K562 (cell line): ENCODE measurements around the gene ZNF837. TPM values are rescaled to one million over a fixed set of nuclear protein-coding genes. Genes with fewer than 3 reads are reported as not detected.

ENCODE experiments used
- CBFA2T3 ChIP-seq: fragments of 450-650 bp; IDR thresholded peaks from 2 replicates; pipeline ENCODE4 v1.6.1; 2017
- CHD2 ChIP-seq: IDR thresholded peaks from 2 replicates; pipeline ENCODE4 v1.6.1; 2011; ENCODE audit warnings: low read depth, low read length
- ESRRA ChIP-seq: fragments of 450-650 bp; IDR thresholded peaks from 2 replicates; pipeline ENCODE4 v1.6.1; 2014; ENCODE audit warnings: low read depth, mild to moderate bottlenecking, moderate library complexity, borderline replicate concordance
- JUND ChIP-seq, 2 experiments: IDR thresholded peaks; 2 replicates in 1 of 2; 3 replicates in 1 of 2; pipeline ENCODE4 v1.6.1; 2011; ENCODE audit warnings: borderline replicate concordance in 2 of 2, low read depth in 2 of 2, low read length in 2 of 2, improper control_type of control experiment in 1 of 2, missing biosample characterization in 1 of 2, missing genetic modification characterization in 1 of 2, missing genetic modification reagents in 1 of 2
- MEF2A ChIP-seq: IDR thresholded peaks from 2 replicates; pipeline ENCODE4 v1.6.1; 2011; ENCODE audit warnings: low read depth, mild to moderate bottlenecking, low read length, moderate library complexity; ENCODE audit not compliant: control insufficient read depth
- NUFIP1 ChIP-seq: fragments of 450-650 bp; IDR thresholded peaks from 2 replicates; pipeline ENCODE4 v1.6.1; 2018; ENCODE audit not compliant: partially characterized antibody
- PHF20 ChIP-seq: fragments of 450-650 bp; IDR thresholded peaks from 2 replicates; pipeline ENCODE4 v1.6.1; 2018; ENCODE audit not compliant: partially characterized antibody
- SIN3A ChIP-seq, 2 experiments: fragments of 150-350 bp in 1 of 2; IDR thresholded peaks; 2 replicates each; pipeline ENCODE4 v1.6.1; 2011 to 2016; ENCODE audit warnings: borderline replicate concordance in 2 of 2, low read depth in 2 of 2, low read length in 2 of 2, mild to moderate bottlenecking in 2 of 2, moderate library complexity in 2 of 2; ENCODE audit not compliant: control insufficient read depth in 1 of 2
- STAT5B ChIP-seq: fragments of 250-450 bp; sonication (Bioruptor Pico); IDR thresholded peaks from 2 replicates; pipeline ENCODE4 v1.8.0; 2021; ENCODE audit warnings: mild to moderate bottlenecking, inconsistent platforms
- ZBTB1 ChIP-seq: sonication (generic); formaldehyde crosslinking; IDR thresholded peaks from 2 replicates; pipeline ENCODE4 v1.8.1; 2023; ENCODE audit warnings: missing genetic modification reagents, low read depth, mild to moderate bottlenecking, borderline replicate concordance
- ZBTB7A ChIP-seq: IDR thresholded peaks from 2 replicates; pipeline ENCODE4 v1.6.1; 2011; ENCODE audit warnings: low read depth, mild to moderate bottlenecking, low read length, moderate library complexity, borderline replicate concordance; ENCODE audit not compliant: control insufficient read depth
- ZFX ChIP-seq: sonication (generic); formaldehyde crosslinking; IDR thresholded peaks from 2 replicates; pipeline ENCODE4 v1.8.0; 2022; ENCODE audit warnings: mild to moderate bottlenecking, missing genetic modification reagents, moderate library complexity
- polyA plus RNA-seq, 8 experiments: library from polyadenylated mRNA; depleted of rRNA in 4 of 8; stranded (reverse) in 5 of 8; unstranded in 3 of 8; fragments of >200 nt; fragmentation: Nextera tagmentation in 2 of 8; fragmentation: Illumina TruSeq in 1 of 8; extraction: Ambion mirVana in 2 of 8; extraction: Trizol in 1 of 8; gene quantifications; 2 replicates each; pipeline versions ENCODE4 v1.2.1 to v1.2.3, GENCODE V29; 2011 to 2014; ENCODE audit warnings: inconsistent platforms in 1 of 8, missing spikeins in 1 of 8
- total RNA-seq, 7 experiments: library from RNA; depleted of rRNA in 6 of 7; stranded (reverse); fragments of >200 nt in 6 of 7; fragmentation: Illumina TruSeq in 2 of 7; extraction: Trizol in 2 of 7; gene quantifications; 2 replicates each; pipeline versions ENCODE4 v1.2.1 to v1.2.3, GENCODE V29; 2011 to 2021; ENCODE audit warnings: low replicate concordance in 1 of 7
- TF ChIP-seq, protein P1 (sequence below): fragments of 200-600 bp; sonication (generic); IDR thresholded peaks from one replicate; pipeline ENCODE4 v1.6.1; 2012; ENCODE audit warnings: mild to moderate bottlenecking, low read depth, low read length, inconsistent platforms
- TF ChIP-seq, protein P2 (sequence below): IDR thresholded peaks from 2 replicates; pipeline ENCODE4 v1.6.1; 2011; ENCODE audit not compliant: insufficient read length; ENCODE audit errors: extremely low read depth

The ZNF837 gene
- total and polyA plus RNA-seq, 9 of the 15 experiments (the other 6 are each of a cell fraction or from before 2014, with no cell fraction given), result 0.11 to 2.1 (median 0.57) TPM; not detected in 4

DNA sequence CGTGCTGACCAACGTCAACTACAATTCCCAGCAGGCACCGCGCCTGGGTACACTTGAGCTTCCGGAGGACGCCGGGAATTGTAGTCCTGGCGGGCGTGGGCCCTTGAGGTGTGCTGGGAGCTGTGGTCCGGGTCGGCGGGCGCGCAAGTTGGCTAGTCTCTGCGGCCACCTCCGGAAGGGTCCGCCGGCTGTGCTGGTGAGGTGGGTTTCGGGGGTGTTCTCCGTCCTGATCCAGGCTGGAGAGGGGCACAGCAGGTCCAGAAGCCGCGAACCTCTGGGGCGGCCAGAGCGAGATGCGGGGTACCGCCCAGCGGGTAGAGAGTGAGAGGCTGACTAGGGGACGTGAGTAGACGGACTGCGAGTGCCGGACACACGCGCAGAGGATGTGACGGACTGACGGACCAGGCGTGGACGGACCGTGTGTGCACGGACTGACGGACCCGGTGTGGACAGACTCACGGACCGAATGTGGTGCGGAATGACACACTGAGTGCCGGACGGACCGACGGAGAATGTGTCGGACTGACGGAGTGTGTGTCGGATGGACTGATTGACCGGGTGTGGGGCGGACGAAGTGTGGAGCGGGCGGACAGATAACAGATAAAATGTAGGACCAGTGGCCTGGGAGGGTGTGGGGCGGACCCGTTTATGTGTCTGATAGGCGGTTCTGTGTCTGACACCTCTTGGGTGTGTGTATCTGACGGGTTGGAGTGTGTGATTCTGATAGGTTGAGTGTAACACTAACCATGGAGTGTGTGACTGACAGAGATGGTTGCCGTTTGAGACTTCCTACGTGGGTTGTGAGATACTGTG lies 53.7 kb downstream of the ZNF837 start, which contains the start of gene ZSCAN22 (continued):
- TF ChIP-seq, protein P1, sequence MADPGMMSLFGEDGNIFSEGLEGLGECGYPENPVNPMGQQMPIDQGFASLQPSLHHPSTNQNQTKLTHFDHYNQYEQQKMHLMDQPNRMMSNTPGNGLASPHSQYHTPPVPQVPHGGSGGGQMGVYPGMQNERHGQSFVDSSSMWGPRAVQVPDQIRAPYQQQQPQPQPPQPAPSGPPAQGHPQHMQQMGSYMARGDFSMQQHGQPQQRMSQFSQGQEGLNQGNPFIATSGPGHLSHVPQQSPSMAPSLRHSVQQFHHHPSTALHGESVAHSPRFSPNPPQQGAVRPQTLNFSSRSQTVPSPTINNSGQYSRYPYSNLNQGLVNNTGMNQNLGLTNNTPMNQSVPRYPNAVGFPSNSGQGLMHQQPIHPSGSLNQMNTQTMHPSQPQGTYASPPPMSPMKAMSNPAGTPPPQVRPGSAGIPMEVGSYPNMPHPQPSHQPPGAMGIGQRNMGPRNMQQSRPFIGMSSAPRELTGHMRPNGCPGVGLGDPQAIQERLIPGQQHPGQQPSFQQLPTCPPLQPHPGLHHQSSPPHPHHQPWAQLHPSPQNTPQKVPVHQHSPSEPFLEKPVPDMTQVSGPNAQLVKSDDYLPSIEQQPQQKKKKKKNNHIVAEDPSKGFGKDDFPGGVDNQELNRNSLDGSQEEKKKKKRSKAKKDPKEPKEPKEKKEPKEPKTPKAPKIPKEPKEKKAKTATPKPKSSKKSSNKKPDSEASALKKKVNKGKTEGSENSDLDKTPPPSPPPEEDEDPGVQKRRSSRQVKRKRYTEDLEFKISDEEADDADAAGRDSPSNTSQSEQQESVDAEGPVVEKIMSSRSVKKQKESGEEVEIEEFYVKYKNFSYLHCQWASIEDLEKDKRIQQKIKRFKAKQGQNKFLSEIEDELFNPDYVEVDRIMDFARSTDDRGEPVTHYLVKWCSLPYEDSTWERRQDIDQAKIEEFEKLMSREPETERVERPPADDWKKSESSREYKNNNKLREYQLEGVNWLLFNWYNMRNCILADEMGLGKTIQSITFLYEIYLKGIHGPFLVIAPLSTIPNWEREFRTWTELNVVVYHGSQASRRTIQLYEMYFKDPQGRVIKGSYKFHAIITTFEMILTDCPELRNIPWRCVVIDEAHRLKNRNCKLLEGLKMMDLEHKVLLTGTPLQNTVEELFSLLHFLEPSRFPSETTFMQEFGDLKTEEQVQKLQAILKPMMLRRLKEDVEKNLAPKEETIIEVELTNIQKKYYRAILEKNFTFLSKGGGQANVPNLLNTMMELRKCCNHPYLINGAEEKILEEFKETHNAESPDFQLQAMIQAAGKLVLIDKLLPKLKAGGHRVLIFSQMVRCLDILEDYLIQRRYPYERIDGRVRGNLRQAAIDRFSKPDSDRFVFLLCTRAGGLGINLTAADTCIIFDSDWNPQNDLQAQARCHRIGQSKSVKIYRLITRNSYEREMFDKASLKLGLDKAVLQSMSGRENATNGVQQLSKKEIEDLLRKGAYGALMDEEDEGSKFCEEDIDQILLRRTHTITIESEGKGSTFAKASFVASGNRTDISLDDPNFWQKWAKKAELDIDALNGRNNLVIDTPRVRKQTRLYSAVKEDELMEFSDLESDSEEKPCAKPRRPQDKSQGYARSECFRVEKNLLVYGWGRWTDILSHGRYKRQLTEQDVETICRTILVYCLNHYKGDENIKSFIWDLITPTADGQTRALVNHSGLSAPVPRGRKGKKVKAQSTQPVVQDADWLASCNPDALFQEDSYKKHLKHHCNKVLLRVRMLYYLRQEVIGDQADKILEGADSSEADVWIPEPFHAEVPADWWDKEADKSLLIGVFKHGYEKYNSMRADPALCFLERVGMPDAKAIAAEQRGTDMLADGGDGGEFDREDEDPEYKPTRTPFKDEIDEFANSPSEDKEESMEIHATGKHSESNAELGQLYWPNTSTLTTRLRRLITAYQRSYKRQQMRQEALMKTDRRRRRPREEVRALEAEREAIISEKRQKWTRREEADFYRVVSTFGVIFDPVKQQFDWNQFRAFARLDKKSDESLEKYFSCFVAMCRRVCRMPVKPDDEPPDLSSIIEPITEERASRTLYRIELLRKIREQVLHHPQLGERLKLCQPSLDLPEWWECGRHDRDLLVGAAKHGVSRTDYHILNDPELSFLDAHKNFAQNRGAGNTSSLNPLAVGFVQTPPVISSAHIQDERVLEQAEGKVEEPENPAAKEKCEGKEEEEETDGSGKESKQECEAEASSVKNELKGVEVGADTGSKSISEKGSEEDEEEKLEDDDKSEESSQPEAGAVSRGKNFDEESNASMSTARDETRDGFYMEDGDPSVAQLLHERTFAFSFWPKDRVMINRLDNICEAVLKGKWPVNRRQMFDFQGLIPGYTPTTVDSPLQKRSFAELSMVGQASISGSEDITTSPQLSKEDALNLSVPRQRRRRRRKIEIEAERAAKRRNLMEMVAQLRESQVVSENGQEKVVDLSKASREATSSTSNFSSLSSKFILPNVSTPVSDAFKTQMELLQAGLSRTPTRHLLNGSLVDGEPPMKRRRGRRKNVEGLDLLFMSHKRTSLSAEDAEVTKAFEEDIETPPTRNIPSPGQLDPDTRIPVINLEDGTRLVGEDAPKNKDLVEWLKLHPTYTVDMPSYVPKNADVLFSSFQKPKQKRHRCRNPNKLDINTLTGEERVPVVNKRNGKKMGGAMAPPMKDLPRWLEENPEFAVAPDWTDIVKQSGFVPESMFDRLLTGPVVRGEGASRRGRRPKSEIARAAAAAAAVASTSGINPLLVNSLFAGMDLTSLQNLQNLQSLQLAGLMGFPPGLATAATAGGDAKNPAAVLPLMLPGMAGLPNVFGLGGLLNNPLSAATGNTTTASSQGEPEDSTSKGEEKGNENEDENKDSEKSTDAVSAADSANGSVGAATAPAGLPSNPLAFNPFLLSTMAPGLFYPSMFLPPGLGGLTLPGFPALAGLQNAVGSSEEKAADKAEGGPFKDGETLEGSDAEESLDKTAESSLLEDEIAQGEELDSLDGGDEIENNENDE, result no peak
- TF ChIP-seq JUND (IDR thresholded peaks at IDR 0.05; ENCODE audit: borderline replicate concordance, low read depth, low read length) (peak; percentile 73), JUND (tag; IDR thresholded peaks at IDR 0.05; ENCODE audit: borderline replicate concordance, low read depth, low read length) (peak; percentile 60; the same call in 2 of the 3 replicates), MEF2A (no peak), ZBTB1 (CRISPR knock-in tag) (peak; percentile 63; the same call in 1 of the 2 replicates), CHD2 (no peak), NUFIP1 (no peak), SIN3A (IDR thresholded peaks at IDR 0.05; ENCODE audit: borderline replicate concordance in 2 of 2, control insufficient read depth in 1 of 2, low read depth in 2 of 2, low read length in 2 of 2) (peak; percentile 73 to 79; a peak in 2 of 4 replicates), STAT5B (CRISPR knock-in tag) (no peak), PHF20 (peak; percentile 93), ZFX (CRISPR knock-in tag) (peak; percentile 91), ZBTB7A (peak; percentile 41; the same call in 1 of the 2 replicates), CBFA2T3 (peak; percentile 61), ESRRA (peak; percentile 65)
- TF ChIP-seq, protein P2, sequence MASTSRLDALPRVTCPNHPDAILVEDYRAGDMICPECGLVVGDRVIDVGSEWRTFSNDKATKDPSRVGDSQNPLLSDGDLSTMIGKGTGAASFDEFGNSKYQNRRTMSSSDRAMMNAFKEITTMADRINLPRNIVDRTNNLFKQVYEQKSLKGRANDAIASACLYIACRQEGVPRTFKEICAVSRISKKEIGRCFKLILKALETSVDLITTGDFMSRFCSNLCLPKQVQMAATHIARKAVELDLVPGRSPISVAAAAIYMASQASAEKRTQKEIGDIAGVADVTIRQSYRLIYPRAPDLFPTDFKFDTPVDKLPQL, result no peak
